OCI-LY1 (cell line): ENCODE results near the gene PNPLA3.
A peak's percentile ranks its signal among the peaks of the same experiment; 100 is the strongest.

Experiments
- H2AFZ ChIP-seq: fragments of 200-600 bp; sonication (generic), shearing (Covaris generic); 2 replicates; pipeline ENCODE4 v1.6.0; 2014; ENCODE audit warnings: antibody characterized with exemption, mild to moderate bottlenecking, low read length
- H3F3A ChIP-seq: fragments of 200-600 bp; sonication (generic), shearing (Covaris generic); 2 replicates; pipeline ENCODE4 v1.6.0; 2014; ENCODE audit warnings: mild to moderate bottlenecking, antibody characterized with exemption, low read length, moderate library complexity; ENCODE audit not compliant: insufficient read depth
- H3K27ac ChIP-seq: fragments of 200-600 bp; sonication (generic); 2 replicates; pipeline ENCODE4 v1.5.1; 2014; ENCODE audit warnings: low read length, mixed run types, mild to moderate bottlenecking, low read depth; ENCODE audit not compliant: poor library complexity, severe bottlenecking
- H3K27me3 ChIP-seq: fragments of 200-600 bp; sonication (generic); 2 replicates; pipeline ENCODE4 v1.6.0; 2014; ENCODE audit warnings: antibody characterized with exemption, mild to moderate bottlenecking, low read length, moderate library complexity; ENCODE audit not compliant: insufficient read depth
- H3K36me3 ChIP-seq: fragments of 200-600 bp; sonication (generic); 2 replicates; pipeline ENCODE4 v1.6.1; 2014; ENCODE audit warnings: mild to moderate bottlenecking, antibody characterized with exemption, low read length, moderate library complexity, mixed read lengths; ENCODE audit not compliant: insufficient read depth
- H3K4me1 ChIP-seq: fragments of 200-600 bp; sonication (generic); 2 replicates; pipeline ENCODE4 v1.5.1; 2014; ENCODE audit warnings: mild to moderate bottlenecking, low read length, moderate library complexity; ENCODE audit not compliant: insufficient read depth, severe bottlenecking
- H3K4me2 ChIP-seq: fragments of 200-600 bp; sonication (generic), shearing (Covaris generic); 2 replicates; pipeline ENCODE4 v1.6.1; 2014; ENCODE audit warnings: low read length
- H3K4me3 ChIP-seq: fragments of 200-600 bp; sonication (generic); 2 replicates; pipeline ENCODE4 v1.5.1; 2014; ENCODE audit warnings: low read length, low read depth, mild to moderate bottlenecking, mixed read lengths; ENCODE audit not compliant: poor library complexity, severe bottlenecking
- H3K79me2 ChIP-seq: fragments of 200-600 bp; shearing (Covaris generic); 2 replicates; pipeline ENCODE4 v1.6.1; 2016; ENCODE audit warnings: mixed run types, low read length, mixed read lengths; ENCODE audit not compliant: insufficient read depth
- H3K9ac ChIP-seq: fragments of 200-600 bp; sonication (generic), shearing (Covaris generic); 2 replicates; pipeline ENCODE4 v1.6.1; 2014; ENCODE audit warnings: mild to moderate bottlenecking, low read length, mixed read lengths
- H3K9me2 ChIP-seq: fragments of 200-600 bp; sonication (generic), shearing (Covaris generic); 2 replicates; pipeline ENCODE4 v1.6.1; 2014; ENCODE audit warnings: low read depth, mild to moderate bottlenecking, low read length, mixed read lengths
- H3K9me3 ChIP-seq: fragments of 200-600 bp; shearing (Covaris generic); 2 replicates; pipeline ENCODE4 v1.6.1; 2014; ENCODE audit warnings: low read length, mixed read lengths
- H4K20me1 ChIP-seq: fragments of 200-600 bp; sonication (generic), shearing (Covaris generic); 2 replicates; pipeline ENCODE4 v1.6.0; 2016; ENCODE audit warnings: mild to moderate bottlenecking, low read length; ENCODE audit not compliant: insufficient read depth
- EZH2 ChIP-seq: fragments of 200-600 bp; sonication (generic), shearing (Covaris generic); IDR thresholded peaks from 2 replicates; pipeline ENCODE4 v1.8.0; 2017; ENCODE audit warnings: borderline replicate concordance, mixed run types, mild to moderate bottlenecking, antibody characterized with exemption, low read length, moderate library complexity, mixed read lengths
- TF ChIP-seq, protein P1 (sequence below): fragments of 200-600 bp; sonication (generic), shearing (Covaris generic); IDR thresholded peaks from 2 replicates; pipeline ENCODE4 v1.5.1; 2017; ENCODE audit warnings: mild to moderate bottlenecking, antibody characterized with exemption, low read length, moderate library complexity, mixed read lengths

PNPLA3 gene

DNA sequence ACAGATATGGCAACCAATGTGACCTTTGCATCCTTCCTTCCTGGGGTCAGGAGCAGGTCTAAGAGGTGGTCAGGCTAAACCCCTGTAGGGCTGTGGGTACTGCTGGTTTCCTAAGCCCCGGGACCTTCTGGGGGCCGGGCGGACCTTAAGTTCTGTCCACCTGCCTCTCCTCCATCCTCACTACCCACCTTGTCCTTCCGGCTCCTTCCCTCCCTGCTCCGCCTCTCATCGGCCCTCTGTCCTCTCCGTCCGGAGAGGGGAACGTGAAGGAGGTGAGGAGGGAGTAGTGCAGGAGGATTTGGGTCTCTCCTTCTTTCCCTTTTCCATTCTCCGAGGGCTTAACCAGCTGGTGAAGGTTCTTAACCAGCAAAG lies 72.2 kb downstream of the PNPLA3 start:
- Histone ChIP-seq H3K9me2 (no peaks in the 10 kb centered on the region), H3K9ac (peak overlapping the region; percentile 47; the same call in 1 of the 2 replicates), H3K4me3 (peak overlapping the region; percentile 53), H3K4me1 (peaks cover 28% of the 10 kb centered on the region), H3K4me2 (peak overlapping the region; percentile 78), H2AFZ (no peak overlapping the region), H3K79me2 (no peaks in the 10 kb centered on the region), H3K27ac (peak overlapping the region; percentile 29), H3K36me3 (peaks cover 57% of the 10 kb centered on the region), H3F3A (no peaks in the 10 kb centered on the region), H3K27me3 (no peaks in the 10 kb centered on the region), H3K9me3 (no peaks in the 10 kb centered on the region), H4K20me1 (no peaks in the 10 kb centered on the region)
- no peak for TF ChIP-seq EZH2
- TF ChIP-seq, protein P1, sequence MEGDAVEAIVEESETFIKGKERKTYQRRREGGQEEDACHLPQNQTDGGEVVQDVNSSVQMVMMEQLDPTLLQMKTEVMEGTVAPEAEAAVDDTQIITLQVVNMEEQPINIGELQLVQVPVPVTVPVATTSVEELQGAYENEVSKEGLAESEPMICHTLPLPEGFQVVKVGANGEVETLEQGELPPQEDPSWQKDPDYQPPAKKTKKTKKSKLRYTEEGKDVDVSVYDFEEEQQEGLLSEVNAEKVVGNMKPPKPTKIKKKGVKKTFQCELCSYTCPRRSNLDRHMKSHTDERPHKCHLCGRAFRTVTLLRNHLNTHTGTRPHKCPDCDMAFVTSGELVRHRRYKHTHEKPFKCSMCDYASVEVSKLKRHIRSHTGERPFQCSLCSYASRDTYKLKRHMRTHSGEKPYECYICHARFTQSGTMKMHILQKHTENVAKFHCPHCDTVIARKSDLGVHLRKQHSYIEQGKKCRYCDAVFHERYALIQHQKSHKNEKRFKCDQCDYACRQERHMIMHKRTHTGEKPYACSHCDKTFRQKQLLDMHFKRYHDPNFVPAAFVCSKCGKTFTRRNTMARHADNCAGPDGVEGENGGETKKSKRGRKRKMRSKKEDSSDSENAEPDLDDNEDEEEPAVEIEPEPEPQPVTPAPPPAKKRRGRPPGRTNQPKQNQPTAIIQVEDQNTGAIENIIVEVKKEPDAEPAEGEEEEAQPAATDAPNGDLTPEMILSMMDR: no peak

DNA sequence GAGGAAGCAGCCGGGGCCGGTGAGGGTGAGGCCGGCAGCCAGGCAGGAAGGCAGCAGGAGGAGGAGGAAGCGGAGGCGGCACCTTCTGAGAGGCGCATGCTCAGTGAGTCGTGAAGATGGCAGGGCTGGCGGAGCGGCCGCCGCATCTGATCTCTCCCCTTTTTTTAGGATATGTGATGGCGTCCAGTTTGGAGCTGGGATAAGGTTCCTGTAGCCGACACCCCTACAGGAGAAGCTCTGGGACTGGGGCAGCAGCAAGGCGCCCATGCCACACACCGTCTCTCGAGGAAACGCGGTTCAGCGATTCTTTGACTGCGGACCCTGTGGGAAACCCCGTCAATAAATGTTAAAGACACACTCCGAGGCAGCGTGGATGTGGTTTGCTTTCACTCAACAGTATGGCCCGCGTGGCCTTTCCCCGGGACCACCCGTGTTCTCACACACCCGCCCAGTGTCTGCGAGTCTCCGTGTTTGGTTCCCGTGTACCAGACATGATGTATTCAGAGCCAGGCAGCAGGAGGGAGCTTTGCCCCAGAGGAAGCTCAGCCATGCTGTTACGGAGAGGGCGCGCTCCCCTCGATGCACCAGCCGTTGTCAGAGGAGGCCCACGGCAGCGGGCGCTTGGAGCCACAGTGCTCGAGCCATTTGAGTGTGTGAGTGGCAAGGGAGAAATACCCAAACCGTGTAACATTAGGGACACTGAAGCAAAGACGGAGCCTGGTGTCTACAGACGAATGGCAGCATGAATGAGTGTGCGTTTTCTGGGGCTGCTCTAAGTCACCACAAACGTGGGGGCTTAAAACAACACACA lies 72.8 kb downstream of the PNPLA3 start:
- no peaks in the 10 kb centered on the region for H3F3A ChIP-seq
- TF ChIP-seq EZH2: no peak
- TF ChIP-seq, protein P1: no peak; the same call in 1 of the 2 replicates
- H3K9ac ChIP-seq: peak overlapping the region; percentile 47; the same call in 1 of the 2 replicates
- H2AFZ ChIP-seq: no peak overlapping the region
- no peaks in the 10 kb centered on the region for H3K9me3 ChIP-seq
- no peaks in the 10 kb centered on the region for H4K20me1 ChIP-seq
- peaks cover 28% of the 10 kb centered on the region for H3K4me1 ChIP-seq
- H3K9me2 ChIP-seq: no peaks in the 10 kb centered on the region
- peak overlapping the region; percentile 78 for H3K4me2 ChIP-seq
- peak overlapping the region; percentile 29 for H3K27ac ChIP-seq
- peak overlapping the region; percentile 53 for H3K4me3 ChIP-seq
- peaks cover 54% of the 10 kb centered on the region for H3K36me3 ChIP-seq
- no peaks in the 10 kb centered on the region for H3K27me3 ChIP-seq
- no peaks in the 10 kb centered on the region for H3K79me2 ChIP-seq

DNA sequence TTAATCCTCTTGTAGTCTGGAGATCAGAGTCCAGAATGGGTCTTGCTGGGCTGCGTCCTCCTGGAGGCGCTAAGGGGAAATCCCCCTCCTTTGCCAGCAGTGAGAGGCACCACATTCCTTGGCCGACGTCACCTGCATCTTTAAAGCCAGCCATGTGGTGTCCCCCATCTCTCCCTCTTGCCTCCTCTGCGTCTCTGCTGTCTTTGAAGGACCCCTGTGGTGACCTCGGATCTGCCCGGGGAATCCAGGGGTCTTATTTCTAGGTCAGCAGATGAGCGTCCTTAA lies 73.3 kb downstream of the PNPLA3 start:
- no peak overlapping the region for H3K27ac ChIP-seq
- H3K4me3 ChIP-seq: no peak overlapping the region
- H3K27me3 ChIP-seq: no peaks in the 10 kb centered on the region
- peaks cover 48% of the 10 kb centered on the region for H3K36me3 ChIP-seq
- H2AFZ ChIP-seq: no peak overlapping the region
- H3K4me1 ChIP-seq: peaks cover 28% of the 10 kb centered on the region
- H3K9ac ChIP-seq: no peak overlapping the region
- no peaks in the 10 kb centered on the region for H3K9me2 ChIP-seq
- TF ChIP-seq, protein P1: peak; percentile 11; the same call in 1 of the 2 replicates
- no peak for TF ChIP-seq EZH2
- no peaks in the 10 kb centered on the region for H3K9me3 ChIP-seq
- no peaks in the 10 kb centered on the region for H4K20me1 ChIP-seq
- H3F3A ChIP-seq: no peaks in the 10 kb centered on the region
- no peaks in the 10 kb centered on the region for H3K79me2 ChIP-seq
- peak overlapping the region; percentile 78; the same call in 1 of the 2 replicates for H3K4me2 ChIP-seq
